H1 (cell line): ENCODE measurements around the gene HS1BP3.

Experiments used
- BRCA1 ChIP-seq: IDR thresholded peaks from 2 replicates; pipeline ENCODE4 v1.6.1; 2012; ENCODE audit warnings: low read depth, low read length, improper control_type of control experiment
- HDAC6 ChIP-seq: IDR thresholded peaks from one replicate; pipeline ENCODE4 v1.7.1; 2012; ENCODE audit warnings: low read depth, mild to moderate bottlenecking, inconsistent platforms, low read length, moderate library complexity
- JUN ChIP-seq: IDR thresholded peaks from 2 replicates; pipeline ENCODE4 v1.6.1; 2011; ENCODE audit warnings: low read depth, mild to moderate bottlenecking, improper control_type of control experiment, low read length
- JUND ChIP-seq: IDR thresholded peaks from 2 replicates; pipeline ENCODE4 v1.6.1; 2011; ENCODE audit warnings: mild to moderate bottlenecking, improper control_type of control experiment, low read length
- KDM5A ChIP-seq: fragments of 200-600 bp; IDR thresholded peaks from 2 replicates; pipeline ENCODE4 v1.7.1; 2012; ENCODE audit warnings: mild to moderate bottlenecking, low read length, inconsistent platforms, mixed read lengths
- NRF1 ChIP-seq: IDR thresholded peaks from 2 replicates; pipeline ENCODE4 v1.6.1; 2011; ENCODE audit warnings: mild to moderate bottlenecking, low read depth, low read length, improper control_type of control experiment
- POLR2A ChIP-seq, 2 experiments: IDR thresholded peaks; 1 replicate in 1 of 2; 2 replicates in 1 of 2; pipeline ENCODE4 v1.6.1; 2011; ENCODE audit warnings: low read depth in 2 of 2, low read length in 2 of 2, mild to moderate bottlenecking in 2 of 2; ENCODE audit errors: control extremely low read depth in 1 of 2
- POLR2AphosphoS5 ChIP-seq: IDR thresholded peaks from 2 replicates; pipeline ENCODE4 v1.6.1; 2011; ENCODE audit warnings: low read depth, low read length
- RXRA ChIP-seq: IDR thresholded peaks from 2 replicates; pipeline ENCODE4 v1.6.1; 2011; ENCODE audit warnings: low read depth, mild to moderate bottlenecking, low read length, moderate library complexity; ENCODE audit not compliant: insufficient read depth
- SIN3A ChIP-seq, 2 experiments: IDR thresholded peaks in 1 of 2; conservative IDR thresholded peaks in 1 of 2; 2 replicates each; pipeline ENCODE4 v1.6.1; 2011 to 2012; ENCODE audit warnings: low read length in 2 of 2, improper control_type of control experiment in 1 of 2, low read depth in 1 of 2, mild to moderate bottlenecking in 1 of 2
- TCF12 ChIP-seq: IDR thresholded peaks from 2 replicates; pipeline ENCODE4 v1.6.1; 2011; ENCODE audit warnings: low read depth, mild to moderate bottlenecking, low read length
- USF2 ChIP-seq: IDR thresholded peaks from 2 replicates; pipeline ENCODE4 v1.6.1; 2011; ENCODE audit warnings: low read length, improper control_type of control experiment
- TF ChIP-seq, protein P1 (sequence below), 3 experiments: IDR thresholded peaks; 1 replicate in 2 of 3; 2 replicates in 1 of 3; pipeline versions ENCODE4 v1.5.1 to v1.6.1; 2011; ENCODE audit warnings: low read length in 3 of 3, mild to moderate bottlenecking in 3 of 3, inconsistent platforms in 2 of 3, low read depth in 1 of 3, moderate library complexity in 1 of 3; ENCODE audit not compliant: insufficient read depth in 1 of 3; ENCODE audit errors: control extremely low read depth in 1 of 3

- TF ChIP-seq, protein P1, sequence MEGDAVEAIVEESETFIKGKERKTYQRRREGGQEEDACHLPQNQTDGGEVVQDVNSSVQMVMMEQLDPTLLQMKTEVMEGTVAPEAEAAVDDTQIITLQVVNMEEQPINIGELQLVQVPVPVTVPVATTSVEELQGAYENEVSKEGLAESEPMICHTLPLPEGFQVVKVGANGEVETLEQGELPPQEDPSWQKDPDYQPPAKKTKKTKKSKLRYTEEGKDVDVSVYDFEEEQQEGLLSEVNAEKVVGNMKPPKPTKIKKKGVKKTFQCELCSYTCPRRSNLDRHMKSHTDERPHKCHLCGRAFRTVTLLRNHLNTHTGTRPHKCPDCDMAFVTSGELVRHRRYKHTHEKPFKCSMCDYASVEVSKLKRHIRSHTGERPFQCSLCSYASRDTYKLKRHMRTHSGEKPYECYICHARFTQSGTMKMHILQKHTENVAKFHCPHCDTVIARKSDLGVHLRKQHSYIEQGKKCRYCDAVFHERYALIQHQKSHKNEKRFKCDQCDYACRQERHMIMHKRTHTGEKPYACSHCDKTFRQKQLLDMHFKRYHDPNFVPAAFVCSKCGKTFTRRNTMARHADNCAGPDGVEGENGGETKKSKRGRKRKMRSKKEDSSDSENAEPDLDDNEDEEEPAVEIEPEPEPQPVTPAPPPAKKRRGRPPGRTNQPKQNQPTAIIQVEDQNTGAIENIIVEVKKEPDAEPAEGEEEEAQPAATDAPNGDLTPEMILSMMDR (IDR thresholded peaks at IDR 0.05; ENCODE audit: control extremely low read depth in 1 of 3, insufficient read depth in 1 of 3, low read depth in 1 of 3, low read length in 3 of 3) = no peak
- TF ChIP-seq JUN (no peak), POLR2AphosphoS5 (no peak), BRCA1 (no peak), TCF12 (no peak), KDM5A (no peak), POLR2A (IDR thresholded peaks at IDR 0.05; ENCODE audit: control extremely low read depth in 1 of 2, low read depth in 2 of 2, low read length in 2 of 2) (no peak), JUND (no peak), USF2 (no peak), SIN3A (conservative IDR thresholded peaks at IDR 0.05 in 1 of 2, IDR thresholded peaks at IDR 0.05 in 1 of 2; ENCODE audit: low read depth in 1 of 2, low read length in 2 of 2) (no peak), RXRA (no peak), NRF1 (no peak), HDAC6 (no peak)
Measured at GRCh38 chr2:20664431-20665242, 13.7 kb upstream of the HS1BP3 start.
